Lower leg skin (tissue), 3 donors: ENCODE measurements around the gene DFFA.

ENCODE experiments used
- POLR2A ChIP-seq, 2 donors: fragments of 450-650 bp; IDR thresholded peaks; one replicate each; pipeline ENCODE4 v1.6.1; 2016 to 2017; ENCODE audit warnings: antibody characterized with exemption in 2 of 2, mild to moderate bottlenecking in 1 of 2, moderate library complexity in 1 of 2
- TF ChIP-seq, protein P1 (sequence below), 3 donors: fragments of 450-650 bp; IDR thresholded peaks; one replicate each; pipeline ENCODE4 v1.5.1; 2016; ENCODE audit warnings: antibody characterized with exemption in 3 of 3, mild to moderate bottlenecking in 3 of 3, moderate library complexity in 2 of 3

DNA sequence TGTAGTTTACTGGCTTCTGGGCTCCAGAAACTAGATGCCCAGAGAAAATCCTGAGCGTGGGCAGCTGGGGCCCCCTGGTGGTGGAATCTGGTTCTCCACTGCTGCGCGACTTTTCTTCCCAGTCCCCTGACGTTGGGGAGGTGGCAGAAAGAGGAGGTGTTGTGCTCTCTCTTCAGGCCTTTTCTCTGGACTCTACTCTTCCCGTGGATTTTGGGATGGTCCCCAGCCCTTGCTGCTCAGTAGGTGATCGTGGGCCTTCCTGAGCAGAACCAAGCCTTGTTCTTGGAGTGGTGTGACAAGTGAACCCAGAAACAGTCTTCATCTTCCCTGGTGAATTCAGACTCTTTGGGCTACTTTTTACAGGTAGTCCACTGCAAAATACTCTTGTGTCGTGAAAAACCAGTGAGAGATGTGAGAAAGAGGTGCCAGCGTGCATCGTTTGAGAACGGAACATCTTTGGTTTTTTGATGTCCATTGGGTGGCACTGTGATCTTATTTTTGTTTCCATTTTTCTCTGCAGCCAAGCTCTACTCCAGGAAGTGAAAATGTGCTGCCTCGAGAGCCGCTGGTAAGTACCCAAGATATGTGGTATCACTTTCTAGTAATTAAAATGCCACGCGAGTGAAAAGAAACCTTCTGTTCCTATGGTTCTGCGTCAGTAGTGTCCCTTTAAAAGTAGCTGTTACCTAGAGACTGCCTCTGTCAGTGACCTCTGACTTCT is 22.6 kb upstream of the DFFA start:
- TF ChIP-seq, protein P1, sequence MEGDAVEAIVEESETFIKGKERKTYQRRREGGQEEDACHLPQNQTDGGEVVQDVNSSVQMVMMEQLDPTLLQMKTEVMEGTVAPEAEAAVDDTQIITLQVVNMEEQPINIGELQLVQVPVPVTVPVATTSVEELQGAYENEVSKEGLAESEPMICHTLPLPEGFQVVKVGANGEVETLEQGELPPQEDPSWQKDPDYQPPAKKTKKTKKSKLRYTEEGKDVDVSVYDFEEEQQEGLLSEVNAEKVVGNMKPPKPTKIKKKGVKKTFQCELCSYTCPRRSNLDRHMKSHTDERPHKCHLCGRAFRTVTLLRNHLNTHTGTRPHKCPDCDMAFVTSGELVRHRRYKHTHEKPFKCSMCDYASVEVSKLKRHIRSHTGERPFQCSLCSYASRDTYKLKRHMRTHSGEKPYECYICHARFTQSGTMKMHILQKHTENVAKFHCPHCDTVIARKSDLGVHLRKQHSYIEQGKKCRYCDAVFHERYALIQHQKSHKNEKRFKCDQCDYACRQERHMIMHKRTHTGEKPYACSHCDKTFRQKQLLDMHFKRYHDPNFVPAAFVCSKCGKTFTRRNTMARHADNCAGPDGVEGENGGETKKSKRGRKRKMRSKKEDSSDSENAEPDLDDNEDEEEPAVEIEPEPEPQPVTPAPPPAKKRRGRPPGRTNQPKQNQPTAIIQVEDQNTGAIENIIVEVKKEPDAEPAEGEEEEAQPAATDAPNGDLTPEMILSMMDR (IDR thresholded peaks at IDR 0.05) = peak in 1 of 3 donors; percentile 46
- no peak for TF ChIP-seq POLR2A (IDR thresholded peaks at IDR 0.05)
